Loucy (cell line): Measurements from ENCODE around the gene SELENOO.

Source experiments
- H2AFZ ChIP-seq: fragments of 200-600 bp; sonication (generic); 2 replicates; pipeline ENCODE4 v1.6.0; 2016; ENCODE audit warnings: antibody characterized with exemption, mild to moderate bottlenecking, low read length, moderate library complexity
- H3F3A ChIP-seq: fragments of 200-600 bp; 2 replicates; pipeline ENCODE4 v1.6.0; 2016; ENCODE audit warnings: antibody characterized with exemption, low read depth, mild to moderate bottlenecking
- H3K27me3 ChIP-seq: fragments of 200-600 bp; sonication (generic); 2 replicates; pipeline ENCODE4 v1.6.1; 2014; ENCODE audit warnings: low read length, mild to moderate bottlenecking; ENCODE audit not compliant: insufficient read depth, poor library complexity, severe bottlenecking
- H3K36me3 ChIP-seq: fragments of 200-600 bp; sonication (generic); 2 replicates; pipeline ENCODE4 v1.6.1; 2016; ENCODE audit warnings: low read length; ENCODE audit not compliant: insufficient read depth
- H3K4me1 ChIP-seq: fragments of 200-600 bp; sonication (generic); 2 replicates; pipeline ENCODE4 v1.5.1; 2014; ENCODE audit warnings: low read length, mild to moderate bottlenecking; ENCODE audit not compliant: insufficient read depth, poor library complexity, severe bottlenecking
- H3K4me2 ChIP-seq: fragments of 200-600 bp; sonication (generic); 2 replicates; pipeline ENCODE4 v1.6.0; 2014; ENCODE audit warnings: antibody characterized with exemption, low read length, low read depth, mild to moderate bottlenecking; ENCODE audit not compliant: poor library complexity, severe bottlenecking
- H3K4me3 ChIP-seq: fragments of 200-600 bp; sonication (generic); 2 replicates; pipeline ENCODE4 v1.5.1; 2014; ENCODE audit warnings: low read length, mild to moderate bottlenecking, mixed read lengths; ENCODE audit not compliant: poor library complexity, severe bottlenecking
- H3K79me2 ChIP-seq: fragments of 200-600 bp; sonication (generic); 2 replicates; pipeline ENCODE4 v1.6.1; 2014; ENCODE audit warnings: low read length; ENCODE audit not compliant: insufficient read depth
- H3K9ac ChIP-seq: fragments of 200-600 bp; sonication (generic); 2 replicates; pipeline ENCODE4 v1.6.0; 2014; ENCODE audit warnings: mild to moderate bottlenecking, low read depth, low read length, moderate library complexity; ENCODE audit not compliant: poor library complexity, severe bottlenecking
- H3K9me2 ChIP-seq: fragments of 200-600 bp; sonication (generic); replicated peaks from 2 replicates; pipeline ENCODE4 v1.6.1; 2016; ENCODE audit warnings: low read depth, low read length, mixed read lengths
- H3K9me3 ChIP-seq: fragments of 200-600 bp; sonication (generic); 2 replicates; pipeline ENCODE4 v1.6.1; 2014; ENCODE audit warnings: mild to moderate bottlenecking, antibody characterized with exemption, low read length, low read depth; ENCODE audit not compliant: insufficient read depth
- H4K20me1 ChIP-seq: fragments of 200-600 bp; sonication (generic); 2 replicates; pipeline ENCODE4 v1.6.0; 2014; ENCODE audit warnings: antibody characterized with exemption, low read length, mild to moderate bottlenecking; ENCODE audit not compliant: insufficient read depth, poor library complexity, severe bottlenecking
- EZH2phosphoT487 ChIP-seq: fragments of 200-600 bp; IDR thresholded peaks from 2 replicates; pipeline ENCODE4 v1.6.1; 2018; ENCODE audit warnings: antibody characterized with exemption, mild to moderate bottlenecking, moderate library complexity, borderline replicate concordance
- TF ChIP-seq, protein P1 (sequence below): fragments of 200-600 bp; sonication (generic); conservative IDR thresholded peaks from 2 replicates; pipeline ENCODE4 v1.5.1; 2014; ENCODE audit warnings: mild to moderate bottlenecking, antibody characterized with exemption, low read length

Gene SELENOO

GRCh38 chr22:50178471-50178864, 22.3 kb upstream of the SELENOO start:
- Histone ChIP-seq H3K27me3 (no peaks in the 10 kb centered on the region), H3K79me2 (no peaks in the 10 kb centered on the region), H3K9me3 (no peaks in the 10 kb centered on the region), H3K9ac (no peak overlapping the region), H3F3A (no peaks in the 10 kb centered on the region), H3K36me3 (no peaks in the 10 kb centered on the region), H3K4me2 (no peak overlapping the region), H4K20me1 (no peaks in the 10 kb centered on the region), H2AFZ (no peak overlapping the region), H3K4me1 (peaks cover 4% of the 10 kb centered on the region), H3K9me2 (no peaks in the 10 kb centered on the region), H3K4me3 (no peak overlapping the region)
- no peak for TF ChIP-seq EZH2phosphoT487
- TF ChIP-seq, protein P1, sequence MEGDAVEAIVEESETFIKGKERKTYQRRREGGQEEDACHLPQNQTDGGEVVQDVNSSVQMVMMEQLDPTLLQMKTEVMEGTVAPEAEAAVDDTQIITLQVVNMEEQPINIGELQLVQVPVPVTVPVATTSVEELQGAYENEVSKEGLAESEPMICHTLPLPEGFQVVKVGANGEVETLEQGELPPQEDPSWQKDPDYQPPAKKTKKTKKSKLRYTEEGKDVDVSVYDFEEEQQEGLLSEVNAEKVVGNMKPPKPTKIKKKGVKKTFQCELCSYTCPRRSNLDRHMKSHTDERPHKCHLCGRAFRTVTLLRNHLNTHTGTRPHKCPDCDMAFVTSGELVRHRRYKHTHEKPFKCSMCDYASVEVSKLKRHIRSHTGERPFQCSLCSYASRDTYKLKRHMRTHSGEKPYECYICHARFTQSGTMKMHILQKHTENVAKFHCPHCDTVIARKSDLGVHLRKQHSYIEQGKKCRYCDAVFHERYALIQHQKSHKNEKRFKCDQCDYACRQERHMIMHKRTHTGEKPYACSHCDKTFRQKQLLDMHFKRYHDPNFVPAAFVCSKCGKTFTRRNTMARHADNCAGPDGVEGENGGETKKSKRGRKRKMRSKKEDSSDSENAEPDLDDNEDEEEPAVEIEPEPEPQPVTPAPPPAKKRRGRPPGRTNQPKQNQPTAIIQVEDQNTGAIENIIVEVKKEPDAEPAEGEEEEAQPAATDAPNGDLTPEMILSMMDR = no peak

DNA sequence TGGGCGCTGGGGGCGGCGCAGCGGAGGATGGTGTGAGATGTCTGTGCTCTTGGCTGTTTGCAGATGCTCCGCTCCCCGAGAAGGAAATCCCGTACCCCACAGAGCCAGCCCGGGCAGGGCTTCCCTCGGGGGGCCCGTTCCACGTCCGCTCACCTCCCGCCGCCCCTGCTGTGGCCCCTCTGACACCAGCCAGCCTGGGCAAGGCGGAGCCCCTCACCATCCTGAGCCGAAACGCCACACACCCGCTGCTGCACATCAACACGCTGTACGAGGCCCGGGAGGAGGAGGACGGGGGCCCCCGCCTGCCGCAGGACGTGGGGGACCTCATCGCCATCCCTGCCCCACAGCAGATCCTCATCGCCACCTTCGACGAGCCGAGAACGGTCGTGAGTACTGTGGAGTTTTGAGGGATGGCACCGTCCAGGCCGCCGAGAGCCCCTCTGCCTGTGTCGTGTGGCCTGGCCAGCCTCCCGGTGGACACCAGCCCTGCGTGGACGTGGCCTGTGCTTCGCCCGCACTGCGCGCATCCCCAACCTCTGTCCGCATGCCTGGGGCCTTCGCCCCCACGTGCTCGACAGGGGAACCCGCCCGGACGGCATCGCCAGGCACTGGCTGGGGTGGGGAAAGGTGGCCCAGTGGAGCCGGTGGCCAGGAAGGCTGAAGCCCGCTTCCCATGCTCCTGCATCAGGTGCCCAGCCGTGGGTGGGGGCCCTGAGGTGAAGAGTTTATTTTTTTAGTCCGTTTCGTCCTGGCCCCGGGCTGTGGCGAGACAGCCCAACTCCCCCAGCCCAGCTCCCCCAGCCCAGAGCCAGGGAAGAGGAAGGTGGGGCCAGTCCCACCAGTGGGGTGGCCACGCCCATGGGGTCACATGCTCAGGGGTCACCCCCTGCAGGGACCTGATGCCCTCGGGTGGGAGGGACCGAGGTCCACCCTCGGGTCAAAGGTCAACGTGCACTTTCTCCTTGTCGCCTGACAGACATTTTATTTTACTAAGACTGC, 21.6 kb upstream of the SELENOO start:
- Histone ChIP-seq H3K4me1 (peaks cover 4% of the 10 kb centered on the region), H3K9ac (no peak overlapping the region), H3K4me3 (no peak overlapping the region), H3K36me3 (no peaks in the 10 kb centered on the region), H3K4me2 (no peak overlapping the region), H3K9me3 (no peaks in the 10 kb centered on the region), H3K27me3 (no peaks in the 10 kb centered on the region), H2AFZ (no peak overlapping the region), H3K79me2 (no peaks in the 10 kb centered on the region), H3K9me2 (no peaks in the 10 kb centered on the region), H3F3A (no peaks in the 10 kb centered on the region), H4K20me1 (no peaks in the 10 kb centered on the region)
- TF ChIP-seq EZH2phosphoT487 = no peak
- TF ChIP-seq, protein P1 = no peak

- H4K20me1 ChIP-seq = no peaks in the 10 kb centered on the region
- H3K79me2 ChIP-seq = no peaks in the 10 kb centered on the region
- H3K27me3 ChIP-seq = no peaks in the 10 kb centered on the region
- peaks cover 7% of the 10 kb centered on the region for H3K4me1 ChIP-seq
- no peak overlapping the region for H3K4me2 ChIP-seq
- no peak overlapping the region for H3K4me3 ChIP-seq
- no peaks in the 10 kb centered on the region for H3K9me3 ChIP-seq
- no peaks in the 10 kb centered on the region for H3K36me3 ChIP-seq
- no peaks in the 10 kb centered on the region for H3F3A ChIP-seq
- no peak overlapping the region for H2AFZ ChIP-seq
- H3K9ac ChIP-seq = no peak overlapping the region
- H3K9me2 ChIP-seq = no peaks in the 10 kb centered on the region
- TF ChIP-seq, protein P1 = no peak
- no peak for TF ChIP-seq EZH2phosphoT487
These were observed 20.7 kb upstream of the SELENOO start for GRCh38 chr22:50179937-50180726.
